ENCODE results near the gene MYO10. TPM values are rescaled to one million over a fixed set of nuclear protein-coding genes. Genes with fewer than 3 reads are reported as not detected.

MYO10 gene
- total RNA-seq, 4 donors from 2014 or later = 5.6 to 11.0 (median 6.4) TPM

DNA sequence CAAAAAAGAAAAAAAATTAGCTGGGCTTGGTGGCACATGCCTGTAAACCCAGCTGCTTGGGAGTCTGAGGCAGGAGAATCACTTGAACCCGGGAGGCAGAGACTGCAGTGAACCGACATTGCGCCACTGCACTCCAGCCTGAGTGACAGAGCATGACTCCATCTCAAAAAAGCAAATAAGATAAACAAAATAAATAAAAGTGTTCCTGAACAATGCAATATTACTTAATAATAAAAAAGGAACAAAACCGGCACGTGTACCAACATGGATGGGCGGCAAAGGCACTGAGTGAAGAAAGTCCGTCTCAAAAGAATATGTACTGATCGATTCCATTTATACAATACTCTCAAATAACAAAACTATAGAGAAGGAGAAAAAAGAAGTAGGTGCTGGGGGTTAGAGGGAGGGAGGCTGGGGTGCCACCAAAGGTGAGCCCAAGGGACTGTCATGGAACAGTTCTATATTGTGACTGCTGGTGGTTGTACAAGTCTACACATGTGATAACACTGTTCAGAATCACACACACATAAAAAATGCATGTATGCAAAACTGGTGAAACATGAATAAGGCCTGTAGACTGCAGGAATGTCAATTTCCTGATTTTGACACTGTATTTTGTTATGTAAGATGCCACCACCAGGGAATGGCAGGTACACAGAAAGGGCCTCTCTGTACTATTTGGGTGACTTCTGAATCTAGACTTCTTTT lies 15.8 kb downstream of the MYO10 start:
- Histone ChIP-seq H3K27me3 (no peaks in the 10 kb centered on the region), H3K36me3 (no peaks in the 10 kb centered on the region), H3K9me3 (no peaks in the 10 kb centered on the region), H3K27ac (no peak overlapping the region), H3K4me3 (no peak overlapping the region), H3K4me1 (no peaks in the 10 kb centered on the region)
- ATAC-seq = no peak
- 97 to 98% methylated on average over 5 to 8 of the region's 8 CpGs for WGBS, 2 donors (ENCODE audit: low coverage in 1 of 2)
- TF ChIP-seq EP300 (IDR thresholded peaks at IDR 0.05) (no peak), POLR2AphosphoS5 (IDR thresholded peaks at IDR 0.05) (no peak), POLR2A (IDR thresholded peaks at IDR 0.05) (no peak)
- TF ChIP-seq, protein P1, sequence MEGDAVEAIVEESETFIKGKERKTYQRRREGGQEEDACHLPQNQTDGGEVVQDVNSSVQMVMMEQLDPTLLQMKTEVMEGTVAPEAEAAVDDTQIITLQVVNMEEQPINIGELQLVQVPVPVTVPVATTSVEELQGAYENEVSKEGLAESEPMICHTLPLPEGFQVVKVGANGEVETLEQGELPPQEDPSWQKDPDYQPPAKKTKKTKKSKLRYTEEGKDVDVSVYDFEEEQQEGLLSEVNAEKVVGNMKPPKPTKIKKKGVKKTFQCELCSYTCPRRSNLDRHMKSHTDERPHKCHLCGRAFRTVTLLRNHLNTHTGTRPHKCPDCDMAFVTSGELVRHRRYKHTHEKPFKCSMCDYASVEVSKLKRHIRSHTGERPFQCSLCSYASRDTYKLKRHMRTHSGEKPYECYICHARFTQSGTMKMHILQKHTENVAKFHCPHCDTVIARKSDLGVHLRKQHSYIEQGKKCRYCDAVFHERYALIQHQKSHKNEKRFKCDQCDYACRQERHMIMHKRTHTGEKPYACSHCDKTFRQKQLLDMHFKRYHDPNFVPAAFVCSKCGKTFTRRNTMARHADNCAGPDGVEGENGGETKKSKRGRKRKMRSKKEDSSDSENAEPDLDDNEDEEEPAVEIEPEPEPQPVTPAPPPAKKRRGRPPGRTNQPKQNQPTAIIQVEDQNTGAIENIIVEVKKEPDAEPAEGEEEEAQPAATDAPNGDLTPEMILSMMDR (IDR thresholded peaks at IDR 0.05) = no peak

DNA sequence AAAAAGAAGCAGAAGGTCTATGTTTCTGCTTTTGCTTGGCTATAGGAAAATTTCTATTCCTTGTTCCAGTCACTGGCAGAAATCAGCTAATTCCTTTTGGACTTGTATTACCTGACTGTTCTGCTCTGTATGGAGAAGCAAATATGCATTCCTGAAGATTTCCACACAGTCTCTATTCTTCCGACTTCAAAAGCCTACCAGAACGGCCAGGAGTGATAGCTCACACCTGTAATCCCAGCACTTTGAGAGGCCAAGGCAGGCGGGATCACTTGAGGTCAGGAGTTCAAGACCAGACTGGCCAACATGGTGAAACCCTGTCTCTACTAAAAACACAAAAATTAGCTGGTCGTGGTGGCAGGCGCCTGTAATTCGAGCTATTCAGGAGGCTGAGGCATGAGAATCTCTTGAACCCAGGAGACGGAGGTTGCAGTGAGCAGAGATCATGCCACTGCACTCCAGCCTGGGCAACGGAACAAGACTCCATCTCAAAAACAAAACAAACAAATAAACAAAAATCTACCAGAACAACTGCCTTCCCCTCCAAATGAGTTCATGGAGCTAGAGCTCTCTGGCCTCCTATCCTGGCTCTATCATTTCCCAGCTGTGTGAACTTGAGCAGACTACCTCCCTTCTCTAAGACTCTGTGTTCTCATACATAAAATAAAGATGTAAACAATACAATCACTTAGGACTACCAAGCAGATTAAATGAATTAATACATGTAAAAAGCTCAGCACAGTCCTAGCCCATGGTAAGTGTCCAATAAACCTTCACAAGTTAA lies 17.0 kb downstream of the MYO10 start:
- 82 to 94% methylated on average over 2 to 3 of the region's 8 CpGs for WGBS, 2 donors (ENCODE audit: low coverage in 1 of 2)

DNA sequence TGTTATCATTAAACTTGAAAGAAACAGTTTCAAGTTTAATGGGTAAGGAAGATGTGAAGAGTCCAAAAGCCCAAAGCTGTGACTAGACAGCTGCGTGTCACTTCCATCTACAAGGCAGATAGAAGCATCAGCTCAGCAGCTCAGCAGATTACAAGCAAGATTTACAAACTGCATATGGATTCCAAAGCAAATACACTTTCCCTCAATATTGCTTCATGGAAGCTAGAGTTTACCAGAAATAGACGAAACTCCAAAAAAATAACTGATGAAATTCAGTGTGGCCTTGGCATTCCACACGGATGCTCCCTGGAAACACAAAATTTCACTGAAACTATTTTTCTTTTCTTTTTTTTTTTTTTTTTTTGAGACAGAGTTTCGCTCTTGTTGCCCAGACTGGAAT lies 17.9 kb downstream of the MYO10 start:
- Histone ChIP-seq H3K27ac (no peak overlapping the region), H3K27me3 (no peaks in the 10 kb centered on the region)

More for the DNA sequence above, 17.0 kb downstream of the MYO10 start:
- Histone ChIP-seq H3K36me3 (no peaks in the 10 kb centered on the region), H3K4me3 (no peak overlapping the region), H3K4me1 (no peaks in the 10 kb centered on the region), H3K27me3 (no peaks in the 10 kb centered on the region), H3K9me3 (no peaks in the 10 kb centered on the region), H3K27ac (no peak overlapping the region)
- ATAC-seq = no peak
- TF ChIP-seq EP300 (IDR thresholded peaks at IDR 0.05) (no peak), POLR2A (IDR thresholded peaks at IDR 0.05) (no peak), POLR2AphosphoS5 (IDR thresholded peaks at IDR 0.05) (no peak)
- TF ChIP-seq, protein P1 (IDR thresholded peaks at IDR 0.05) = no peak

DNA sequence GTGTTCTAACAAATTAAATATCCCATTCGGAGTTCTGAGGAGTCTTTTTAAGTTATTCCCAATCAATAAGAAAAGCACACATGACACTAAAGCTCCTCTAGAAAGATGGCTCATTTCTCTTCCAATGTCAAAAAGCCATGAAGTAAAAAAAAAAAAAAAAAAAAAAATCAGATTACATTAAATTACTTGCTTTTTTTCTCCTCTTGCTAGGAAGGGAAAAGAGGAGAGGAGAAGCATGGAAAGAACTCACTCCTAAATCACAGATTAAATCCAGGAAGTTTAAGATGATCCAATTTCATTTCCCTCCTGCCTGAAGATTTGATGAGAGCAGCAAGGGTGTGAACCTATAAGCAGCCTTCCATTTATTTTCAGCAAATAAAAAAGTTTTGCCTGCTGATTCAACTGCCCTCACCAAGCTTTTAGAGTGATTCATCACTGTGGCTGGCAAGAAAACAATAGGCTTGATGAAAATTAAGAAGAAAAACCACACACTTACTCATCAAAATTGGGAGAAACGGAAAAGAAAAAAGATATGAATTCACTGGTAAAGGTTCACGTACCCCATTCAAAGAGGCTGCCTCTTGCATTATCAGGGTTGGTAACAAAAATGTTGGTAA lies 19.7 kb downstream of the MYO10 start:
- Histone ChIP-seq H3K27ac (no peak overlapping the region), H3K4me1 (no peaks in the 10 kb centered on the region), H3K27me3 (no peaks in the 10 kb centered on the region), H3K9me3 (no peaks in the 10 kb centered on the region), H3K4me3 (no peak overlapping the region), H3K36me3 (no peaks in the 10 kb centered on the region)
- 50 to 100% methylated on average over 1 to 3 of the region's 3 CpGs for WGBS, 2 donors (ENCODE audit: low coverage in 1 of 2)
- TF ChIP-seq POLR2AphosphoS5 (IDR thresholded peaks at IDR 0.05) = no peak
- TF ChIP-seq EP300 (IDR thresholded peaks at IDR 0.05) = no peak
- no peak for TF ChIP-seq POLR2A (IDR thresholded peaks at IDR 0.05)
- TF ChIP-seq, protein P1 (IDR thresholded peaks at IDR 0.05) = no peak
- no peak for ATAC-seq

More for the DNA sequence above, 17.9 kb downstream of the MYO10 start:
- ATAC-seq = no peak
- 91 to 93% methylated on average over 3 to 4 of the region's 4 CpGs for WGBS, 2 donors (ENCODE audit: low coverage in 1 of 2)
- Histone ChIP-seq H3K36me3 (no peaks in the 10 kb centered on the region), H3K4me3 (no peak overlapping the region), H3K4me1 (no peaks in the 10 kb centered on the region), H3K9me3 (no peaks in the 10 kb centered on the region)
- TF ChIP-seq EP300 (IDR thresholded peaks at IDR 0.05) (no peak), POLR2A (IDR thresholded peaks at IDR 0.05) (no peak), POLR2AphosphoS5 (IDR thresholded peaks at IDR 0.05) (no peak)
- TF ChIP-seq, protein P1 (IDR thresholded peaks at IDR 0.05) = no peak
